HG03457 (cell line): ENCODE data around the gene DOK6.

ENCODE experiments used
- ATAC-seq: cut with Tn5 transposase; IDR thresholded peaks from one replicate; pipeline ENCODE4 v1.9.1; 2021; ENCODE audit warnings: moderate number of reproducible peaks; ENCODE audit not compliant: unreplicated experiment

DOK6 gene

DNA sequence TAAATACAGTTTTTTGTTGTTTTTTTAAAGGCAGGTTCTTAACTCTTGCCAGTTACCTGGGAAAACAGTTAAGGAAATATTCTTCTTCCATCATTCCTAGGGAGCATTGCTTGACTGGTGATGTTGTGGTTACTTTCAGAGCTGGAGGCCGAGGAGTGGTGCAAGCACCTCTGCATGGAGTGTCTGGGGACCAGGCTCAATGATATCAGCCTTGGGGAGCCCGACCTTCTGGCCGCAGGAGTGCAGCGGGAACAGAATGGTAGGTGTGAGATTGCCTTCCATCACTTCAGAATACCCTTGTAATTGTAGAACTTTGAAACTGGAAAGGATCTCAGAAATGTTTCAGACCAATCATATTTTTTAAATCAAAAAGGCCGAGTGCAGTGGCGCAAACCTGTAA is 276.9 kb downstream of the DOK6 start:
- no peak for ATAC-seq

DNA sequence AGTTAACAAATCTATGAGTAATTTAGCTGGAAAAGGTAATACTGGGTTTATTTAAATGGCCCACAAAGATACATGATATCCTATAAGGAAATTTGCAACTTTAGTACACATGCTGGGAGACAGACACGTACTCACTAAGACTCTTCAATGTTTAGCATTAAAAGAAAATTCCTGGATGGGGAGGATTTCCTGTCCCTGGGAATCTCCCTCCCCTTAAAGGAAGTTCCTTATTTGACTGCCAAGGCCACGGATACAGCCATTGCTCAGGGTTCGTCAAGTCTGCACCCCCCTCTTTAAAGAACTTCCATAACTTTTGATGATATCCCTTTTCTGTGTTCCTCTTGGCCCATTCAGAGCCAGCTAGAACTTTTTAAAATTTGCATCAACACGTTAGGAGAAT is 279.4 kb downstream of the DOK6 start:
- no peak for ATAC-seq

DNA sequence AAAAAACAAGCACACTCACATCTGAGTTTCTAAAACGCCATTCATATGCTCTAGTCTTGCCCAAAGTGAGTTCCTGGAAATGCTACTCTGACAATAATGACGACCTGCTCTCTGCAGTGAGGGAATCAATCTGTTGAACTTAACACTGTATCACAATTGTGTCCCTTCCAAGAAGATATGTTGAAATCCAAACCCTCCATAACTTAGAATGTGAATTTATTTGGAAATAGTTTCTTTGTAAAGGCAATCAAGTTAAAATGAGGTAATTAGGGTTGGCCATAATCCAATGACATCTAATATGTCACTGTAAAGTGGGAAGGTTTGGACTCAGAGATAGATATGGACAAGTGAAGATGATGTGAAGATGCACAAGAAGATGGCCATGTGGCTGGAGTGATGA is 282.5 kb downstream of the DOK6 start:
- no peak for ATAC-seq

DNA sequence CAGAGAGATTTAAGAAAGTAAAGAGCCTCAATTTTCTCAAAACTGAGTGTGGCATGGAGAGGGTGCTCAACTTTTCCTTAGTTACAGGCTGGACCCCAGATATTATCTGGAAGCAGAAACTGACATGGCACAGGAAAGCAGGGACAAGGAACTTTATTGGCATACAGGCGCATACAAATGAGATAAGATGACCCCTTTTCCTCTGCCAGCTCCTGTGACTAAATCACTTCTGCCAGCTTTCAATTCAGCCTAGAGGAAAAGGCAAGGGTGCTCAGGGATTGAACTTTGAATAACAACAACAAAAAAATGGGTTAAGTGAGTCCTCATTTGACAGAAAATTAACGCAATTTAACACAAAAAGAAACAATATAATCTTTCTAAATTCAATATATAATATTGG is 284.1 kb downstream of the DOK6 start:
- ATAC-seq: no peak

DNA sequence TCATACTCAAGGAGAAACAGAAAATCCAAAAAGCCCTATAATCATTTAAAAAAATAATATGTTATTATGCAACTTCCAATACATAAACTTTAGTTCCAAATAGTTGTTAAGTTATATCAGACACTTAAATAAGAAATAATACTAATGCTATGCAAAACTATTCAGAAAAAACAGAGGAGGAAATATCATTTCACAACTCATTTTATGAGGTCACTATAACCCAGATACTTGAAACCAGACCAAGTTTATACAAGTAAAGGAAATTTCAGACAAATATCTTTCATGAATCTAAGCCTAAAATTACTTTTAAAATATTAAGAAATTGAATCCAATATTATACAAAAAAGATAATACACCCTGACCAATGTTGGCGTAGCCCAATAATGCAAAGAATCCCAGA is 286.2 kb downstream of the DOK6 start:
- no peak for ATAC-seq

DNA sequence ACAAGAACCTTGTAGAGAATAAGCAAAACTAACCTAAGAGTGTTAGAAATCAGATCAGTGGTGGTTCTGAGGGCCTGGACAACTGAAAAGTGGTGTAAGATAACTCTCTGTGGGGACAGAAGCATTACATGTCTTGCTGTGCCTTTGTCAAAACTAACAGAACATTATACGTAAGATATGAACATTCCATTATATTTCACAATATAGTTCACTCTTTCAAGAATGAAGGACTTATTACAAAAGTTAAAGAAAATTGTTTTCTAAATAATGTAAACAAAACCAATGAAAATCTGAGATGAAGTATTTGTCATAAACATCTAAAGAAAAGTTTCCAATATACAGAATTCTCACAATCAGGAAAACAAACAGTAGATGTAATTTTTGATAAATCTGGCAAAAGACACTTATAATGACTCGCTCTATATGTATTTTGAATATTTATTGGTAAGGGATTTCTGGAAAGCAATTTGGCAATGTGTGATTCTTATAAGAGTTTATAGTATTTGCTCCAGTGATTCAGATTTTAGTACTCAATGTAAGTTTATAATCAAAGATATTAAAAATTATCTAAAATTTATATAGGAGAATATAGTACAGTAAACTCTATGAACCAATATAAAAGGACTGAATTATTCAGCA is 288.6 kb downstream of the DOK6 start:
- ATAC-seq: no peak

DNA sequence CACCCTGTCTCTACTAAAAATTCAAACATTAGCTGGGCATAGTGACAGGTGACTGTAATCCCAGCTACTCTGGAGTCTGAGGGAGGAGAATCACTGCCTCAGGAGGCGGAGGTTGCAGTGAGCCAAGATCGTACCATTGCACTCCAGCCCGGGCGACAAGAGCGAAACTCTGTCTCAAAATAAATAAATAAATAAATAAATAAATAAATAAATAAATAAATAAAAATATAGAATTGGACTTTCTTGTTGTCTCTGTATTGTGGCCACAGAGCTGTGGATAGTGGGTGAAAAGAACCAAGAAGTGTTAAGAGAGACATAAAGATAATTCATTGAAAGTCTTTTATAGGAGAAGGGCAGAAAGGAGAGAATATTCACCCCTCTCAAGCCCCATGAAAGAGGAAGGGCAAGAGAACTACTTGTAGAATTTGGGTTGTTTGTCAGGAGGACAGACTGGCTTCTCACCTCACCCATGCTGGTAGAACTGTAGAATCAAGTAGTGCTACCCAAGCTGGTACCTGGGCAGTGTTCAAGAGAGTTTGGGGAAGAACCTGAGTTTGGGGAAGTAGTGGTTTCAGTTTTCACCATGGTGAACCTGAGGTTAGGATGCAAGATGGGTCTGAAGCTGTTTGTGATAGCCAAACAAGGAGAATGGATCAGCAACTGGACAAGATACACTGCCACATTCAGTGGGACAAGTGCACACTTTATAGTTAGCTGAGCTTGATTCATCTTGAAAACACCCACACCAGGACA is 290.5 kb downstream of the DOK6 start:
- no peak for ATAC-seq

DNA sequence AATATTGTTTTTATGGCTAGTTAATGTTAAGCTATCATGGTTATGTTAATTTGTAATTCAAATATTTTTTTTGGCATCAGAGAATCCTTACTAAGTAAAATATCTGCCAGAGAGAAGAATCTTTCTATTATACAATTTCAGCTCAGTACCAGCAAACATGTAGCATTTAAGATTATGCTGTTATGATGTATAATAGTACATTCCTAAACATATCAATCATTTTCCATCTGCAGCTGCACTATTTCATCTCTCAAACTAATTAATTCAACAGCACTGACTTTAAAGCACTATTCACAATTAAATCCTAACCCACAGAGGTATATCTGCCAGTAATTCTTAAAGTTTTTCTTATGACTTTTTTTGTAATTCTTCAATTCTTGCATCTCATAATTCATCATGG is 296.4 kb downstream of the DOK6 start:
- no peak for ATAC-seq

DNA sequence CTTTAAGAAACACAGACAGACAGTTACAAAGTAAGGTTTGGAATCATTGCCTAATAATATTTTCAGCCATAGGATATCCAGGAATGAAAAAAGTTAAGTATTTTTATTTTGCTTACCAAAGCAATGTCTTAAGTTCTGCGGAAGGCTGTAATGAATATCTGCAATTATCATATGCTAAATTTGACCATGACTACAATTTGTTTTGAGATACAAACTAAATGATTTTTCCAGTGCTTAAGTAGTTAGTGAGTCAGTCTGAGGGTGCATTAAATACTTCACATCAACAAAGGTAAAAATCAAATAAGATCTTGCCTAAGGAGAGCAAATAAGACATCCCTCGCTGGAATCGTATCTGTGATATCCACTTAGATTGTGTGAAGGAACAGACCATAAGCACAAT is 297.0 kb downstream of the DOK6 start:
- no peak for ATAC-seq

DNA sequence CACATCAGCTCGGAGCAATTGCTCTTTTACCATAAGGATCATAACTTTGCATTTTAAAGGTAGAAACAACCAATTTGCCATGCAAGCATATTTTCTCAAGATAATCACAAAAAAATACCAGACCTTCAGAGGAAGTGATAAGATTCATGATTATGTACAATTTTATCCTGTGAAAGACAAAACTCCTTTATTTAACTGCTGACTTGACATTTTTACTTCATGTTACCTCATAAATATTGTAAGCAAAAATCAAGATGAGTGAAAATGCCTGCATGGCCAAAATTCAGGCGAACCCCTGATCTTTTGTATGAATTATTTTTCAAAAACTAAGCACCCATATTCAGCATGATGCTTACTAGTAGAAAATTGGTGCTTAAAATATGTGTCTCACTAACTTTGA is 300.6 kb downstream of the DOK6 start:
- ATAC-seq: no peak

DNA sequence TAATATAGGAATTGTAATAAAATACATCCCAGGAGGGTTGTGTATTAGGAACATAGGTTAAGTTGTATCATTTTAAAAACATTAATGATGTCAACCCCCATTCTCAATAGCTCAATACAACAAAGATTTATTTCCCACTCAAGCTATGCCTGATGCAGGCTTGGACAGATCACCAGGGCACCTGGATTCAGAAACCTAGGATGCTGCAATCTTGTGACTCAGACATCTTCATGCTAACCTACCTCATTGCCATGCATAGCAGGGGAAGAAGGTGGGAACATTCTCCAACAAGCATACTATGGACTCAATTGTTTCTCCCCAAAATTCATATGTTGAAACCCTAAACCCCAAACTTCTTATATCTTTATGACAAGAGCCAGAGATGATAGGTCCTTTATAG is 302.8 kb downstream of the DOK6 start:
- no peak for ATAC-seq

DNA sequence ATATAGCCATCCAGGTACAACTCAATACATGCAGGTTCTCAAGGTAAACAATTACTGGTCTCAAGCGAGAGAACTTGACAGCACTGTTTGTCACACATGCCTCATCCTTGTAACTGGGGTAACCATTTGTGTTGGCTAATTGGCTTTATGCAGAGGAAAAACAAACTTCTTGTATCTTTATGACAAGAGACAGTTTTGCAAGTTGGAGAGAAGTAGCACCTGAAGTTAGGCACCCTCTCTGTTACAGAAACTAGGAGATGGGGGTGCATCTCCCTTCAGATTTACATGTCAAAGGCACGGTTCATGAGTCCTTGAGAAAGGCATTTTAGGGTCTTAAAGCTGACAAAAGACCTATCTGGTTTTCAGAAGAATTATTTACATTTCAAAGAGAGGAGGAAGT is 305.3 kb downstream of the DOK6 start:
- no peak for ATAC-seq

DNA sequence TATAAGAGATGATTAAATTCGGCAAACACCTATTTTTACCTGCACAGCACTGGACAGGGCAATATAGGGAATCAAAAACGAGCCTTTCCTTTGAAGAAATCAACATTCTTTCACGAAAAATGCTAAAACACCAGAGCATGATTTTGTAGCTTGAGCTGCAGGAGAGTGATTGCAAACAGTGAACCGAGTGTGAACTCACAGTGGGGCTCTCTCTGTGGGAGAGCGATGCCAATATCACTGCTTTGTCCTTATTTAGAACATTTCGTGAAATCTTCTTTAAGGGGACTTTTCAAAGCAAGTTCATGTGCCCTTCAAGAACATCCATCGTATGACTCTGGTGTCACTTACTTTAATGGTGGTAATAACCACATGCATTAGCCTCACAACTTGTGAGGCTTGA is 308.2 kb downstream of the DOK6 start:
- no peak for ATAC-seq

DNA sequence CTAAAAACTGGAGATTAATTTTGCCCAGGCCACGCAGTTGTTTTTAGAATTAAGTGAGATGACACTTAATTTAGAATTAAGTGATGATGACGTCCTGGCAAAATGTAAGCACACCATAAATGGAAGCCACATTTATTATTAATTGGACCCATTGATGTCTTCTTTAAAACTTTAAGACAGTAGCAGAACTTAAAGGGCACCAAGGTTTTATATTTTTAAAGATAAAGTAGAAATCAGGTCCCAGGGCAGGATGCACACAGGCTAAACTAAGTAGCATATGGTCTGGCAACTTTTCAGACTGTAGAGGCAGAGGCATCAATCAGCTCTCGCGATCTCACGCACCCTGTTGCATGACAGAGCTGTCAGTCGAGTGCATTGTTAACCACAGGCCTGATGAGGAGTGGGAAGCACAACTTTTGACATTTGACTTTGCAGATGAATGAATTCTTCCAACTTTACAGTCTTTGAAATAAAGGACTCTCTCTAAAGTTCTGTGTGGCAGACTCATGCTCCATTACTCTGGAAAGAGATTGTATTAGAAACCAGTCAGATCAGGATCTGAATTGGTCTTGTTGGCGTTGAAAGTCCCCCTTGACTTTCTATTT is 314.6 kb downstream of the DOK6 start:
- ATAC-seq: no peak

DNA sequence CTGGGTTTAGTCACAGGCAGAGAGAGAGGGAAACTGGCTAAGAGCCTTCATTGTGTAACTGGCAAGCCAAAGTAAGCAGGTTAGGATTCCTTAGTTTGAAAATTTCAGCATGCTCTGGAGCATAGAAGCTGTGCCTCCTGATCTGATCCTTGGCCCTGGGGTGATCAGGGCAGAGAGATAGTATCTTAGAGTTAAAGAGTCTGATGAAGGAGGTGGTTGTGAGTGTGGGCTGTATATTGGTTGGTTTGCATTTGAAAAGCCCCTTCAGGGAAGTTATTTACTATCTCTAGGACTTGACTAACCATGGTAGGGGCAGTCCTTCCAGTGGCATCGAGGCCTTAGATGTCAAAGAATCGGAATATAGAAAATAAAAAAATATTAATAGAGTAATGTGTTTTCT is 316.9 kb downstream of the DOK6 start:
- no peak for ATAC-seq

DNA sequence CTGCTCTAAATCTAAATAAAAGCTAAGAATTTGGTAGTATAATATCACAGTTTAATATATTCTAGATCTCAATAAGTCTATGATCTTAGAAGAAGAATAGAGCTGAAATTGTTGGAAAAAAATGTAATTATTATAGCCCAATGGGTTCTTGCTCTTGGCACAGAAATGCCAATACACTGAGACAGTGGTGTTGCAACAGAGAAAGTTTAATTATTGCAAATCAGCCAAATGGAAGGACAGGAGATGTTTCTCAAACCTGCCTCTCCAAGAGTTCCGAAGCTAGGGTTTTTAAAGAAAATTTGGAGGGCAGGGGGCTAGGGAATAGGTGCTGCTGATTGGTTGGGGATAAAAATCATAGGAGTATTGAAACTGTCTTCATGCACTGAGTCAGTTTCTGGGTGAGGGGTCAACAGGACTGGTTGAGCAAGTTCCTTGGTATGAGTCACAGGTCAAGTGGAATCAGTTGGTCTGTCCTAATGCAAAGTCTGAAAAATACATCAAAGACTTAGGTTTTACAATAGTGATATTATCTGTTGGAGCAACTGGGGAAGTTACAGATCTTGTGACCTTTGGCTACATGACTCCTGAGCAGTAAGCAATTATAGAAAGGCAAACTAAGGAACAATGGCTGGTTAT is 318.3 kb downstream of the DOK6 start:
- ATAC-seq: no peak

DNA sequence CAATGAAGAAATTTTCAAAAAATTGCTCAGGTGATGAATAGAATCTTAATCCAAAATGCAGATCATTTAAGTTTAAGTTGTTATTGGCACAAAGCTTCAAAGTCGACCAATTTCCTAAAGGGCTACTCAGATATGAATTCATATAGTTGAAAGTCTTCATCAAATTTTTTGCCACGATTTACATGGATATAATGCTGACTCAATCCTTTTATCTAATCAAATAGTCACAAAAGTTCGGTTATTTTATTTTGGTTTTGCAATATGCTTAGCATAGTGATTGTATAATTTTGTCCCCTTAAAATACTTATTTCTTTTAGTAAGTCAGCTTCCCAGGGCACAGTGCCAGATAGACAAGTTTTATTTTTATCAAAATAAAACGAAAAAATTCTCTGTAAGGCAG is 319.7 kb downstream of the DOK6 start:
- no peak for ATAC-seq

DNA sequence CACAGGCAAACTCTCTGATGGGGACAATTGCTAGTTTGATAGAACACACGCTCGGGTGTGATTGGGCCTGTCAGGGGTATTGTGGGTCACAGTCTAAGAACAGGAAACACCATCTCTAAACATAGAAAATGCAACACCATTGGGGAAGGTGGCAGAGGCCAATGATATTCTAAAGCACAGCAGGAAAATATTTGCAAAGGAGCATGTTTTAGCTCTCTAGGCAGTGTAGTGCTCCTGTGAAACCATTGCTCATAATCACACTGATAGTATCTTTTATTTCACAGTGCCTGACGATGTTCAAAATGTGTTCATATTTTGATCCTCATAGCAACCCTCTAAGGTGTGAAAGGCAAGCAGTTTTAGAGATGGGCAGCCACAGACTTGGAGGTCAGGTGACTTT is 322.7 kb downstream of the DOK6 start:
- no peak for ATAC-seq

DNA sequence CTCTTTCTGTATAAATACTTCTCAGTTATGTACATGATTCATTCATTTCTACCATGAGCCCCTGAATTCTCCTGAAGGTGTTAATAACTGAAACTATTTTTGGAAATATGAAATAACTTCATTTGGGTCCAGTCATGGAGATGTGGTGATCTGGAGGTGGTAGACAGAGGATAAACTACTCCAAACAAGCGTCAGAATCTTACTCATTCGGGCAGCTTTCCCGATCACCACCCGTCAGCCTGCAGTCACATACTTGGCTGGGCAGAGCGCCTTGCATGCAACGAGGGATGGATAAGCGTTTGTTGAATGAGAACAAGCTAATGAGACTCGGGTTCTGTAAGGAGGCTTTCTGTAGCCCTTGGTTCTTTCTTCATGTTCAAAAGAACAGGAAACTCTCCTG is 324.3 kb downstream of the DOK6 start:
- ATAC-seq: no peak

DNA sequence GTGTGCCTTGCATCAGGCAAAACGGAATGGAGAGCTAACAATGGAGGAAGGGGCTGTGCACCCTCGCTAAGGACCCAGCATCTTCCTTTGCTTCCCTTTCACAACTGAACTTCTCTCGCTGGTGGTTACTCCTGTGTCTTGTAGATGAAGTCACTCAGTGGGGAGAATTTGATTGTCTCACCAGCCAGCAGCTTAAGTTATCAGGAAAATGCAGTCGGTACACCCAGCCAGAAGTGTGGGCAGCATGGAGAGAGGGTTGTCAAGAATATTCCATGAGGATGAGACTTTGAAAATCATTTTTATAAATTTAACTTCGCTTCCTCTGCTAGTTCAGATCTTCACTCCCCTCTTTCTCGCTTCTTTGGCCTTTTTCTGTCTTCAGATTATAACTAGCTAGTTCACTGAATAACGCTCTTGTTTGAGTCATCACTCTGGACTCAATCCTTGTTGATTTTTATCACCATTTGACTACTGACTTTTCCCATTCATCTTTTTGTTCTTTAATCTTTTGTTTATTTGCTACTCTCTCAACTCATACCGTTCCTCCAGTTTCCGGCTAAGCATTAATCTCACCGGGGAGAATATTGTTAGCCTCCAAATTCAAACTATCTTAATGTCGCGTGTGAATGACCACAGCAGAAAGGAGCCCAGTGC is 325.3 kb downstream of the DOK6 start:
- no peak for ATAC-seq

DNA sequence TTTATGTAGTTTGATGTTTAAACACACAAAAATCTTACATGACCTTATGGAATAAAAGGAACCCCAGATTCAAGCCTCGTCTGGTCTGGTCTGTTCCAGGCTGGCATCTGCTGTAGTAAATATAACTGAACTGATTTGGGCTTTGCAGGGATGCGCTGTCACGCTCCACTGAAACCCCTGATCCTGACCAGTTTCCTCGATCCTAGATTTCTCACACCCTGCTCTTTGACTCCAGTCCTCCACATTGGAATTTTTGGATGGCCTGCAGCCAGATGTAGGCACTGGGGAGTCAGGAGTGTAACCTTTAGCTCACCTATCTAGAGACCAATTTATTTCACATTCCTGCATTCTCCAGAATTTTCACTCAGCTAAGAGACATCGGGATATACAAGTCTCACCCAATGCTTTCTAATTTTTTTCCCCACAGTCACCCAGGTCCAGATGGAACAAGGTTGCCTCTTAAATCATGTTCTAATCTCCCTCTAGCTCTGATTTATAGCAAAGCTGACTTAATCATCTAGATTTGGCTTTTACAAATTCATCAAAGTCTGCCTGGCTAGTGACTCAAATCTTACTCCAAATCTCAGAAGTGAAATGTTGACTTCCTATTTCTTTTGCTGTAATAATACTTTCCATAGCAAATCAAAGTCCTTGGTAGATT is 327.4 kb downstream of the DOK6 start:
- ATAC-seq: no peak
